ENCODE data around the gene SGCA.

DNA sequence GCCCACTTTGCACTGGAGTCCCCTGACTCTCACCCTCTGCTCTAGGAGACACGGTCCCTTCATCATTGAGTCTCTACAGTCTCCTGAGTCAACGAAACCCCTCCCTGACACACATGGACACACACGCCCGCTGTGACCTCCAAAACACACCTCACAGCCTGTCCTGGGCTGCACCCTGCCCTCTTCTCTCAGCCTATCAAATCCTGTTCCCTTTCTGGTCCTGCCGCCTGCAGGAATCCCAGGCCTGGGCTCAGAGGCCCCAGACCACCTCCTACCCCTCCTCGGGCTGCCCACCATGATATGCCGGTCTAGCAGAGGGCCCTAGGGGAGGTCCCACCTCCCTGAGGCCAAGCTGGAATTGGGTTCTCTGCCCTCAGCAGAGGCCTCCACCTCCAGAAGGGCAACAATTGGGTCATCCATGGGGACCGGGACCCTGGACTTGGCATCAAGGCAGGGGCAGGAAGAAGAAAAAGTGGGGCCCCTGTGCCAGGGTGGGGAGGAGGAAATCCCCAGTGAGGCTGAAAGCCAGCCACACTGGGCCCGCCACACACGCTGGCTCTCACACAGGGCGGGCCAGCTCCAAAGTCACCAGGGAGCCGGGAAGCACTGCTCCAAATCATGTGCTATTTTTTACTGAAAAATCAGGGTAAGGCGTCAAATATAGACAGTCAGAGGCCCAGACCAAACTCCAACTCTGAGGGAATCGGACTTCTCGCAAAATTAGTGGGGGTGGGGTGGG is 18.7 kb upstream of the SGCA start:
- TF ChIP-seq, protein P1, sequence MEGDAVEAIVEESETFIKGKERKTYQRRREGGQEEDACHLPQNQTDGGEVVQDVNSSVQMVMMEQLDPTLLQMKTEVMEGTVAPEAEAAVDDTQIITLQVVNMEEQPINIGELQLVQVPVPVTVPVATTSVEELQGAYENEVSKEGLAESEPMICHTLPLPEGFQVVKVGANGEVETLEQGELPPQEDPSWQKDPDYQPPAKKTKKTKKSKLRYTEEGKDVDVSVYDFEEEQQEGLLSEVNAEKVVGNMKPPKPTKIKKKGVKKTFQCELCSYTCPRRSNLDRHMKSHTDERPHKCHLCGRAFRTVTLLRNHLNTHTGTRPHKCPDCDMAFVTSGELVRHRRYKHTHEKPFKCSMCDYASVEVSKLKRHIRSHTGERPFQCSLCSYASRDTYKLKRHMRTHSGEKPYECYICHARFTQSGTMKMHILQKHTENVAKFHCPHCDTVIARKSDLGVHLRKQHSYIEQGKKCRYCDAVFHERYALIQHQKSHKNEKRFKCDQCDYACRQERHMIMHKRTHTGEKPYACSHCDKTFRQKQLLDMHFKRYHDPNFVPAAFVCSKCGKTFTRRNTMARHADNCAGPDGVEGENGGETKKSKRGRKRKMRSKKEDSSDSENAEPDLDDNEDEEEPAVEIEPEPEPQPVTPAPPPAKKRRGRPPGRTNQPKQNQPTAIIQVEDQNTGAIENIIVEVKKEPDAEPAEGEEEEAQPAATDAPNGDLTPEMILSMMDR (optimal IDR thresholded peaks at IDR 0.05 in 1 of 3, IDR thresholded peaks at IDR 0.05 in 1 of 3, conservative IDR thresholded peaks at IDR 0.05 in 1 of 3; ENCODE audit: extremely low read depth in 1 of 3, insufficient read depth in 2 of 3, low read length in 3 of 3): no peak
- no peak for TF ChIP-seq EZH2 (IDR thresholded peaks at IDR 0.05; ENCODE audit: low read length)

Data from keratinocyte (primary cell).